Measurements from ENCODE around the gene BNC1. TPM values are rescaled to one million over a fixed set of nuclear protein-coding genes. Genes with fewer than 3 reads are reported as not detected.

The BNC1 gene
- total RNA-seq, 1 donor from 2014 or later: 21.3 TPM

DNA sequence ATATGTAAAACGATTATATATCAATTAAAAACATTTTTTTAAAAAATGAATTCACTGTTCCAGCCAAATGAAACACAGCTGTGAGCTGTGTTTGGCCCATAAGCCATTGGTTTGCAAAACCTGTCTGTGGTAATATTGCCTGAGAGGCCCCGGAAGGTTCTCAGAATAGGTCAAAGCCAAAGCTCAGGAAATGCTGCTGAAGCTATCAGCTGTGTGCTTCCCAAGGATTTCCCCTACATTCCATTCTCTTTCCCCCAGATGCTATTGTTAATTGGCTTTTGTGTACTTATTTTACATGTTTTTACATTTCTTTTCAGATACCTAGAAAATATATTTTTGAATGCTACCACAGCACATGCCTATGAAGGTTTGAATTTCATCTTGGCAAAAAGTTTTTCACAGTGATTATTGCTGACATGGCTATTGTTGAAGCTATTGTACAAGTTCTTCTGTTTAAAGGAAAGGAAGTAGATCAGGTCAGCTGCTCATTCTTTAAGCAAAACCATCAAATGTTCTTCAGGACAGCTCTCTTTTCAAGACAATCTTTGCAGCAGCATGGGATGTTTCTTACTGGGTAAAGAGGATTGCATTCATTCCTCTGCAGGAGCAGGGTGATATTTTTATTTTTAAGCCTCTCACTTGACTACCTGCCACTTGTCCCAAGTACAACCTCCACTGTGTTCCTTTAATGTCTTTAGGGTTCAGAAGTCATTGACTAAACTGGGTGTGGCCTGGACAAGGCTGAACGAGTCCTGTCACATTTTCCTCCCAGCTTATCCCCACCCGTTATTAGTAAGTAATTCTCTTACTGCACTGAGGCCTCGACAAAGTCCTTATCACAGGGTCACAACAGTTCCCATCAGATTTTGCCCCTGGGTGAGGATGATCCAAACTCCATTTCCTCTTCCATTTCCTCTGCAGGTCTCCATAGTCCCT, 26.3 kb upstream of the BNC1 start:
- Histone ChIP-seq H3K27me3 (ENCODE audit: control insufficient read depth, insufficient read depth, low read length) (no peaks in the 10 kb centered on the region), H3K36me3 (ENCODE audit: control insufficient read depth, insufficient read depth, low read length) (no peaks in the 10 kb centered on the region), H3K4me3 (ENCODE audit: low read depth, low read length) (no peak overlapping the region)
- DNase-seq (ENCODE audit: low read depth): no peak
- TF ChIP-seq, protein P1, sequence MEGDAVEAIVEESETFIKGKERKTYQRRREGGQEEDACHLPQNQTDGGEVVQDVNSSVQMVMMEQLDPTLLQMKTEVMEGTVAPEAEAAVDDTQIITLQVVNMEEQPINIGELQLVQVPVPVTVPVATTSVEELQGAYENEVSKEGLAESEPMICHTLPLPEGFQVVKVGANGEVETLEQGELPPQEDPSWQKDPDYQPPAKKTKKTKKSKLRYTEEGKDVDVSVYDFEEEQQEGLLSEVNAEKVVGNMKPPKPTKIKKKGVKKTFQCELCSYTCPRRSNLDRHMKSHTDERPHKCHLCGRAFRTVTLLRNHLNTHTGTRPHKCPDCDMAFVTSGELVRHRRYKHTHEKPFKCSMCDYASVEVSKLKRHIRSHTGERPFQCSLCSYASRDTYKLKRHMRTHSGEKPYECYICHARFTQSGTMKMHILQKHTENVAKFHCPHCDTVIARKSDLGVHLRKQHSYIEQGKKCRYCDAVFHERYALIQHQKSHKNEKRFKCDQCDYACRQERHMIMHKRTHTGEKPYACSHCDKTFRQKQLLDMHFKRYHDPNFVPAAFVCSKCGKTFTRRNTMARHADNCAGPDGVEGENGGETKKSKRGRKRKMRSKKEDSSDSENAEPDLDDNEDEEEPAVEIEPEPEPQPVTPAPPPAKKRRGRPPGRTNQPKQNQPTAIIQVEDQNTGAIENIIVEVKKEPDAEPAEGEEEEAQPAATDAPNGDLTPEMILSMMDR (IDR thresholded peaks at IDR 0.05; ENCODE audit: insufficient read depth, low read length, poor library complexity, severe bottlenecking): no peak

DNA sequence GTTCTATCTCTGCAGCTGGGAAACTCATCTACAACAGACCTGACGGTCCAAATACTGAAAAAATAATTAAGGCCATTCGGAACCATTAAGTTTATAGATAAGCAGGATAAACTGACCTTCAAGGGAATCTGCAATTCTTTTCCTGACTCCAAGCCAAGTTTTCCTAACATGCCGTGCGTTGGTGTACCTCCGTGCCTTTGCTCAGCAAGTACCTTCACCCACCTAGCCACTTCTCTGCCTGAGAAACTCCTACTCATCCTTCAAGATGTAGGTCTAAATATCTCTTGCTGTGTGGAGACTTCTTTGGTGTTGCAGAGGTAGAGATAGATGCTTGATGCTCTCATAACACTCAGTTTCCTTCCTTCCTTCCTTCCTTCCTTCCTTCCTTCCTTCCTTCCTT, 24.2 kb upstream of the BNC1 start:
- no peaks in the 10 kb centered on the region for H3K36me3 ChIP-seq (ENCODE audit: control insufficient read depth, insufficient read depth, low read length)
- H3K27me3 ChIP-seq (ENCODE audit: control insufficient read depth, insufficient read depth, low read length): no peaks in the 10 kb centered on the region
- no peak overlapping the region for H3K4me3 ChIP-seq (ENCODE audit: low read depth, low read length)
- no peak for DNase-seq (ENCODE audit: low read depth)
- TF ChIP-seq, protein P1 (IDR thresholded peaks at IDR 0.05; ENCODE audit: insufficient read depth, low read length, poor library complexity, severe bottlenecking): no peak

DNA sequence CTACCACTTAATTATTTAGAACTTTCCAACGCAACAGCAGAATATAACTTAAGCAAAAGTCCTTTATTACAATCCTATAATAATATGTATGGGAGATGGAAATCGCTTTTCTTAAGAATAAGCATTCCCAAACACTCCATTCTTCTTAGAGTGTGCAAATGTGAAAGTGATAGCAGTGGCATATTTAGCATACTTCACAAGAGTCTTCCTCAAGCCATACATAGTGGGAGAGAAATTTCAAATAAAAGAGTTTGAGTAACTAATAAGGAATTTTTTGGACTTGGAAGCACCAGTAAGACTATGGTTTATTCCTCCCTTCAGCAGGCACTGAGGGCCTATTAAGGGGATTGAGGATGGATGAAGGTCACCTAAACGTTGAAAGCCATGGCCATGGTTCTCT, 22.1 kb upstream of the BNC1 start:
- DNase-seq (ENCODE audit: low read depth): no peak
- Histone ChIP-seq H3K4me3 (ENCODE audit: low read depth, low read length) (no peak overlapping the region), H3K36me3 (ENCODE audit: control insufficient read depth, insufficient read depth, low read length) (no peaks in the 10 kb centered on the region), H3K27me3 (ENCODE audit: control insufficient read depth, insufficient read depth, low read length) (no peaks in the 10 kb centered on the region)
- TF ChIP-seq, protein P1 (IDR thresholded peaks at IDR 0.05; ENCODE audit: insufficient read depth, low read length, poor library complexity, severe bottlenecking): no peak

DNA sequence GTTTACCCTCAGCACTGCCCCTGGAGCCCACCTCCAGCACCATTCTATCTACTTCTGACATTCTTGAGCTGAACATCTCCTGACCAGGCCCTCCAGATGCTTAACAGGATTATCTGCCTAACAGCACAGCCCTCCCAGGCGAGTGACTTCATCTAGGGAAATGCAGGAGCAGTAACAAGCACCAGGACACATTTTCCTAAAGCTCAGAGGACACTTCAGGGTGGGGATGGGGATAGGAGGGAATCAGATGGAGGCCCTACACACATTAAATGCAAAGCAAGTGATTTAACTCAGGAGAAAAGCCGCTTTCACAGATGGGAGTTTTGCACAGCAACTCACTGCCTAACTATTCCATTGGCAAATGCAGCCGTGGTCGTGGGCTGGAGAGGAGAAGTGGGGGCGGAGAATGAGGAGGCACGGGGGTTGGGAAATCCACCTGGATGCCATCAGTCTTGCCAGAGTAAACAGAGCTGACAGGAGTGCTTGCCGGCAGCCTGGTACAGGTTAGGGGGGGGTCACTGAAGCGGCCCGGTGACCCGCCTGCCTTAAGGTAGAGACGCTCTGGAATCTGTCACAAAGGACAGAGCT, 21.3 kb upstream of the BNC1 start:
- TF ChIP-seq, protein P1 (IDR thresholded peaks at IDR 0.05; ENCODE audit: insufficient read depth, low read length, poor library complexity, severe bottlenecking): no peak
- H3K27me3 ChIP-seq (ENCODE audit: control insufficient read depth, insufficient read depth, low read length): no peaks in the 10 kb centered on the region
- no peaks in the 10 kb centered on the region for H3K36me3 ChIP-seq (ENCODE audit: control insufficient read depth, insufficient read depth, low read length)
- DNase-seq (ENCODE audit: low read depth): no peak
- H3K4me3 ChIP-seq (ENCODE audit: low read depth, low read length): no peak overlapping the region

DNA sequence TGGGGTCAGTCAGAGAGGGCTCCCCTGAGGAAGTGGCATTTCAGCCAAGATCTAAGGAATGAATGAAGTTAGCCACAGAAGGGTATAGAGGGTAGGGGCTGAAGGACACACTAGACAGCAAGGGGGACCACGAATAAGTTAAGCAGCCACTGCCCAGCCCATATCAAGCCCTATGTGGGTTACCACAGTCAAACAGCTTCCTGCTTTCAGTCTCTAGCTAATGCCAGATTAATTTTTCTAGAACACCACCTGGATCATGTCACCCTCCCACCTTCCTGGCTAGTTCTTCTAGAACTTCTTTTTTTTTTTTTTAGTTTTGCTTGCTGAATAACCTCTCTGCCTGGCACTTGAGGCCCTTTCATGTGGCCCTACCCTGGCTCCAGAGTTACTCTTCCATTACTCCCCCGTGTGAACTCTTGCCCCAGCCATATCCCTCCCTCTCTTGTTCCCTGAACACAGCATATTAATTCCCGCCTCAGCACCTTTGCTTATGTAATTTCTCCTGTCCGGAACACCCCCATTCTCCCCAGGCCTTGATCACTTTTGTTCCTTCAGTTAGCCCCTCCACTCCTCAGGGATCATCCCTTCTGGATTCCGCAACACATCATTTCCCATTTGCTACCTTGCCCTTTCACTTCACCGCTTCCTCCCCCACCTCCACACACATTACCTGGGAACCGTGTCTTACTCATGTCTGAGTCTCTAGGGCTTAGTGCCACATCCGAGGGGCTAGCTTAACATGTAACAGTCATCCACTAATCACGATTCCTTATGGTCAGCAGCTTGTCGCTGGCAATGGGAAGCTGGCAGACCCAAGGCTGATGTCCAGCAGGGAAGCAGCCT, 20.6 kb upstream of the BNC1 start:
- Histone ChIP-seq H3K27me3 (ENCODE audit: control insufficient read depth, insufficient read depth, low read length) (no peaks in the 10 kb centered on the region), H3K36me3 (ENCODE audit: control insufficient read depth, insufficient read depth, low read length) (no peaks in the 10 kb centered on the region), H3K4me3 (ENCODE audit: low read depth, low read length) (no peak overlapping the region)
- no peak for DNase-seq (ENCODE audit: low read depth)
- TF ChIP-seq, protein P1 (IDR thresholded peaks at IDR 0.05; ENCODE audit: insufficient read depth, low read length, poor library complexity, severe bottlenecking): no peak
